Peyer's patch (tissue), 4 donors: Measurements from ENCODE around the gene CEP164.

ENCODE experiments used
- CTCF ChIP-seq, 6 experiments: fragments of 450-650 bp in 4 of 6; fragments of 200-600 bp in 2 of 6; sonication (generic) in 1 of 6; IDR thresholded peaks; one replicate each; pipeline ENCODE4 v1.5.1; 2017 to 2019; ENCODE audit warnings: antibody characterized with exemption in 6 of 6, mild to moderate bottlenecking in 3 of 6, moderate library complexity in 1 of 6
- POLR2A ChIP-seq, 2 donors: fragments of 450-650 bp; IDR thresholded peaks; one replicate each; pipeline ENCODE4 v1.5.1; 2017; ENCODE audit warnings: antibody characterized with exemption in 2 of 2, mild to moderate bottlenecking in 2 of 2, moderate library complexity in 2 of 2

- no peak for TF ChIP-seq CTCF (IDR thresholded peaks at IDR 0.05)
- TF ChIP-seq POLR2A (IDR thresholded peaks at IDR 0.05): no peak
Measured at GRCh38 chr11:117332843-117333242, 5.2 kb downstream of the CEP164 start.
